ENCODE data around the gene CELF2. TPM values are rescaled to one million over a fixed set of nuclear protein-coding genes. Genes with fewer than 3 reads are reported as not detected.

Gene CELF2
- total and polyA plus RNA-seq, 2 of the 4 experiments (the other 2 are of a cell fraction), result 3.5 to 6.6 TPM

- Histone ChIP-seq H3K4me2 (ENCODE audit: low read depth, low read length) (no peak overlapping the region), H3K23ac (ENCODE audit: low read depth, low read length) (no peak overlapping the region), H3K36me3 (ENCODE audit: control insufficient read depth, insufficient read depth, low read length) (no peaks in the 10 kb centered on the region), H2BK5ac (ENCODE audit: low read depth, low read length, poor library complexity, severe bottlenecking) (no peak overlapping the region), H3K9ac (ENCODE audit: low read depth, low read length) (no peak overlapping the region), H2AK9ac (replicated peaks; ENCODE audit: low read depth, low read length, poor library complexity) (no peak overlapping the region), H3K4me1 (ENCODE audit: control insufficient read depth, insufficient read depth, low read length) (no peaks in the 10 kb centered on the region), H2BK20ac (ENCODE audit: low read depth, low read length) (no peak overlapping the region), H2BK120ac (ENCODE audit: low read depth, low read length) (no peak overlapping the region), H3K9me1 (ENCODE audit: insufficient read depth, low read length) (no peaks in the 10 kb centered on the region), H4K91ac (ENCODE audit: insufficient read depth, low read depth, low read length) (no peak overlapping the region), H2BK15ac (ENCODE audit: low read depth, low read length) (no peak overlapping the region), H3K4ac (ENCODE audit: low read depth, low read length) (no peak overlapping the region), H4K5ac (ENCODE audit: low read depth, low read length) (no peak overlapping the region), H3K14ac (replicated peaks; ENCODE audit: low read depth, low read length) (no peak overlapping the region), H4K20me1 (ENCODE audit: insufficient read depth, low read length) (no peaks in the 10 kb centered on the region), H3K4me3 (ENCODE audit: insufficient read depth, low read depth, low read length) (no peak overlapping the region), H3K56ac (ENCODE audit: extremely low read depth, insufficient read depth, low read length) (no peak overlapping the region), H3K27ac (ENCODE audit: insufficient read depth, low read length) (no peak overlapping the region), H3K18ac (ENCODE audit: low read depth, low read length) (no peak overlapping the region), H2AFZ (replicated peaks; ENCODE audit: low read length, poor library complexity) (no peak overlapping the region), H4K8ac (ENCODE audit: low read depth in 2 of 2, low read length in 2 of 2) (no peak overlapping the region), H2AK5ac (ENCODE audit: low read depth, low read length) (no peak overlapping the region), H3K79me1 (ENCODE audit: low read depth in 1 of 2, low read length in 2 of 2) (no peaks in the 10 kb centered on the region), H3K9me3 (ENCODE audit: control insufficient read depth, insufficient read depth, low read length) (no peaks in the 10 kb centered on the region), H3K27me3 (ENCODE audit: control insufficient read depth, insufficient read depth, low read length) (no peaks in the 10 kb centered on the region)
- no TSS peak for BruUV-seq (replicated peaks)
- in situ Hi-C loops (cut with MboI; ENCODE audit: low sequenced_read_pairs) (no loop called here), dilution Hi-C loops (cut with HindIII; ENCODE audit: low sequenced_read_pairs, unreplicated experiment) (no loop called here), intact Hi-C loops (cut with micrococcal nuclease) (no loop called here)
- CTCF ChIA-PET, result no interaction called here
- no peak for DNase-seq
- ATAC-seq (ENCODE audit: low read depth), result no peak
- WGBS, 2 experiments (ENCODE audit: extremely low coverage in 2 of 2, insufficient read length in 1 of 2), result no CpG with 5 or more reads among the region's 2 CpGs
- no peak for TF ChIP-seq CEBPB (IDR thresholded peaks at IDR 0.05; ENCODE audit: low read depth, low read length)
- no peak for TF ChIP-seq POLR2A (IDR thresholded peaks at IDR 0.05; ENCODE audit: low read depth, low read length)
- TF ChIP-seq CHD1 (IDR thresholded peaks at IDR 0.05; ENCODE audit: low read depth, low read length), result no peak
- TF ChIP-seq MAFK (IDR thresholded peaks at IDR 0.05; ENCODE audit: low read depth, low read length), result no peak
- TF ChIP-seq FOS (IDR thresholded peaks at IDR 0.05; ENCODE audit: low read depth, low read length), result no peak
- no peak for TF ChIP-seq ELK1 (IDR thresholded peaks at IDR 0.05; ENCODE audit: borderline replicate concordance, low read depth, low read length)
- no peak for TF ChIP-seq USF2 (IDR thresholded peaks at IDR 0.05; ENCODE audit: low read depth, low read length)
- TF ChIP-seq CTCF (conservative IDR thresholded peaks at IDR 0.05; ENCODE audit: low read depth, low read length), result no peak
- TF ChIP-seq RAD21 (IDR thresholded peaks at IDR 0.05; ENCODE audit: low read length), result no peak
- TF ChIP-seq NFE2L2 (IDR thresholded peaks at IDR 0.05; ENCODE audit: low read depth, low read length), result no peak
- TF ChIP-seq RCOR1 (IDR thresholded peaks at IDR 0.05; ENCODE audit: insufficient replicate concordance, low read length), result no peak
- no peak for TF ChIP-seq MAZ (IDR thresholded peaks at IDR 0.05; ENCODE audit: borderline replicate concordance, low read depth, low read length)
- no peak for TF ChIP-seq RFX5 (IDR thresholded peaks at IDR 0.05; ENCODE audit: low read depth, low read length)
- POLR2A ChIA-PET (ENCODE audit: unreplicated experiment), result no interaction called here
Observed at GRCh38 chr10:11249808-11250195, 232.1 kb downstream of the CELF2 start.
